ENCODE data around the gene TMEM200B. TPM values are rescaled to one million over a fixed set of nuclear protein-coding genes. Genes with fewer than 3 reads are reported as not detected.
A peak's percentile ranks its signal among the peaks of the same experiment; 100 is the strongest.

TMEM200B gene
- total and polyA plus RNA-seq, 2 experiments from 2014 or later: 4.9 to 8.7 TPM

DNA sequence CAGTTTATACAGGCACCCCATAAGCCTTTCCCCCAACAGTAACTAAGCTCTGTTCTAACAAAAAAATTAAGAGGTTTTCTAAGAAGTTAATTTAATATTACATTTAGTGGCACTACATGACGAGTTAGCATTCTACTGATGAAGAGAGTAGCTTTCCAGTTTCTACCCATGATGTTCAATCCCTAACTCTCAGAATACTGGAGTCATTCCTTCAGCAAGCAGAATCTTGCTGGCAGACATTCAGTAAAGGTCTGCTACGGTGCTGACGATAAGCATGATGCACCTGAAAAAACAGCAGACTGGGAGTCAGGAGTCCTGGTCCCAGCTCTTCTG lies 33.5 kb upstream of the TMEM200B start:
- Histone ChIP-seq H3K4me2 (no peak overlapping the region), H3K27ac (ENCODE audit: low read depth) (peak overlapping the region; percentile 86), H3K36me3 (ENCODE audit: insufficient read depth) (peaks cover 60% of the 10 kb centered on the region), H3K79me2 (replicated peaks; ENCODE audit: insufficient read depth) (peaks cover 48% of the 10 kb centered on the region), H3F3A (replicated peaks; ENCODE audit: low read depth) (peaks cover 15% of the 10 kb centered on the region; the same call in 1 of the 2 replicates), H3K27me3 (ENCODE audit: insufficient read depth) (no peaks in the 10 kb centered on the region), H2AFZ (no peak overlapping the region), H4K20me1 (replicated peaks; ENCODE audit: insufficient read depth) (peaks cover 31% of the 10 kb centered on the region), H3K9me2 (ENCODE audit: insufficient read depth) (no peaks in the 10 kb centered on the region), H3K4me3 (no peak overlapping the region), H3K4me1 (ENCODE audit: insufficient read depth) (peaks cover 13% of the 10 kb centered on the region)
- ATAC-seq (no peak), DNase-seq (ENCODE audit: low spot score) (no peak)
- no peak overlapping the region for H3K4me3 Mint-ChIP-seq
- H3K27ac Mint-ChIP-seq: peak overlapping the region; percentile 87; the same call in 1 of the 2 replicates
- H3K4me1 Mint-ChIP-seq: peaks cover 20% of the 10 kb centered on the region
- H3K36me3 Mint-ChIP-seq (ENCODE audit: low read depth): peaks cover 87% of the 10 kb centered on the region
- no peaks in the 10 kb centered on the region for H3K9me3 Mint-ChIP-seq
- no peaks in the 10 kb centered on the region for H3K27me3 Mint-ChIP-seq (ENCODE audit: insufficient read depth, low read depth, poor library complexity)
- TF ChIP-seq ZNF331 (CRISPR knock-in tag; IDR thresholded peaks at IDR 0.05; ENCODE audit: low read depth) (no peak), NANOG (IDR thresholded peaks at IDR 0.05; ENCODE audit: borderline replicate concordance) (no peak)

DNA sequence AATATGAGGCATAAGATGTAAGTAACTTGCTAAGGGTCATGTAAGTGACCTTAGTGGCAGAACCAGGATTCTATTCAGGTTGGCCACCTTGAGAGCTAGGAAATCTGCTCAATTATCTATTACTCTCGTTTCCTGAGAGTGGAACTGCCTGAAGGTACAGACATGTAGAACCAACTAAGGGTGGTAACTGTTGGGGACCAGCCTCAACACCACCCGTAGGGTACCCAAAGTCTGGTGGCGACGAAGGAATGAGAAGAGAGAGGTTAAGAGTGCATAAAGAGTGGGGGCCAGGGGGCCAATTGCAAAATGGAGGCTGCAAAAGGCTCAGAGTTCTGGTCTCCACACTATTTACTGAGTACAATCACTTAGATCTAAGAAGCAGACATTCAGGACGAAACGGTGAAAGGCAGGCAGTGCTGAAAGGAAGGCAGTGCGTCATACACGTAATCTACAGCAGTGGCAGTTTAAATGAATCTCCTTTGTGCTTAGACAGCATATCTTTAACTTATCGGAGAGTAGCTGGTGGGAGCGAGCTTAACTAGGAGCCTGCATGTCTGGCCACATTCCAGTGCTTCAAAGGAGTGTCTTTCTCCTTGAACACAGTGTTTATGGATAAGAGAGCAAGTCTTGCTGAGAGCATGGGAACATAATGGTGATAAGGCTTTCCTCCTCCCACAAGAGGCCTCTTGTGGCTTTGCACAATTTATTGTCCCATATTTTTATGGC lies 33.0 kb upstream of the TMEM200B start:
- no peaks in the 10 kb centered on the region for H3K27me3 Mint-ChIP-seq (ENCODE audit: insufficient read depth, low read depth, poor library complexity)
- Histone ChIP-seq H3K27ac (ENCODE audit: low read depth) (peak overlapping the region; percentile 86; the same call in 1 of the 2 replicates), H3K9me2 (ENCODE audit: insufficient read depth) (no peaks in the 10 kb centered on the region), H3K4me1 (ENCODE audit: insufficient read depth) (peaks cover 8% of the 10 kb centered on the region), H3K27me3 (ENCODE audit: insufficient read depth) (no peaks in the 10 kb centered on the region), H3K36me3 (ENCODE audit: insufficient read depth) (peaks cover 66% of the 10 kb centered on the region), H4K20me1 (replicated peaks; ENCODE audit: insufficient read depth) (peaks cover 33% of the 10 kb centered on the region), H3F3A (replicated peaks; ENCODE audit: low read depth) (peaks cover 15% of the 10 kb centered on the region; the same call in 1 of the 2 replicates), H3K4me3 (no peak overlapping the region), H3K4me2 (no peak overlapping the region), H2AFZ (no peak overlapping the region), H3K79me2 (replicated peaks; ENCODE audit: insufficient read depth) (peaks cover 42% of the 10 kb centered on the region)
- H3K36me3 Mint-ChIP-seq (ENCODE audit: low read depth): peaks cover 91% of the 10 kb centered on the region
- no peak for DNase-seq (ENCODE audit: low spot score)
- peak overlapping the region; percentile 87 for H3K27ac Mint-ChIP-seq
- H3K9me3 Mint-ChIP-seq: no peaks in the 10 kb centered on the region
- peaks cover 17% of the 10 kb centered on the region for H3K4me1 Mint-ChIP-seq
- ATAC-seq: peak; percentile 71
- no peak overlapping the region for H3K4me3 Mint-ChIP-seq
- TF ChIP-seq, protein P1, sequence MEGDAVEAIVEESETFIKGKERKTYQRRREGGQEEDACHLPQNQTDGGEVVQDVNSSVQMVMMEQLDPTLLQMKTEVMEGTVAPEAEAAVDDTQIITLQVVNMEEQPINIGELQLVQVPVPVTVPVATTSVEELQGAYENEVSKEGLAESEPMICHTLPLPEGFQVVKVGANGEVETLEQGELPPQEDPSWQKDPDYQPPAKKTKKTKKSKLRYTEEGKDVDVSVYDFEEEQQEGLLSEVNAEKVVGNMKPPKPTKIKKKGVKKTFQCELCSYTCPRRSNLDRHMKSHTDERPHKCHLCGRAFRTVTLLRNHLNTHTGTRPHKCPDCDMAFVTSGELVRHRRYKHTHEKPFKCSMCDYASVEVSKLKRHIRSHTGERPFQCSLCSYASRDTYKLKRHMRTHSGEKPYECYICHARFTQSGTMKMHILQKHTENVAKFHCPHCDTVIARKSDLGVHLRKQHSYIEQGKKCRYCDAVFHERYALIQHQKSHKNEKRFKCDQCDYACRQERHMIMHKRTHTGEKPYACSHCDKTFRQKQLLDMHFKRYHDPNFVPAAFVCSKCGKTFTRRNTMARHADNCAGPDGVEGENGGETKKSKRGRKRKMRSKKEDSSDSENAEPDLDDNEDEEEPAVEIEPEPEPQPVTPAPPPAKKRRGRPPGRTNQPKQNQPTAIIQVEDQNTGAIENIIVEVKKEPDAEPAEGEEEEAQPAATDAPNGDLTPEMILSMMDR (conservative IDR thresholded peaks at IDR 0.05; ENCODE audit: low read depth in 2 of 2): no peak
- no peak for TF ChIP-seq ETS1 (IDR thresholded peaks at IDR 0.05)
- TF ChIP-seq POLR2AphosphoS5 (IDR thresholded peaks at IDR 0.05; ENCODE audit: low read depth): no peak
- no peak for TF ChIP-seq STAT1 (IDR thresholded peaks at IDR 0.05; ENCODE audit: unreplicated experiment)
- no peak for TF ChIP-seq EZH2 (IDR thresholded peaks at IDR 0.05; ENCODE audit: low read depth, unreplicated experiment)
- TF ChIP-seq ZNF331 (CRISPR knock-in tag; IDR thresholded peaks at IDR 0.05; ENCODE audit: low read depth): no peak
- TF ChIP-seq JUNB (IDR thresholded peaks at IDR 0.05; ENCODE audit: unreplicated experiment): no peak
- TF ChIP-seq EZH2phosphoT487 (IDR thresholded peaks at IDR 0.05; ENCODE audit: unreplicated experiment): no peak
- no peak for TF ChIP-seq CREB1 (CRISPR knock-in tag; IDR thresholded peaks at IDR 0.05; ENCODE audit: low read depth)

Measured in GM23338 (cell line).